Suprapubic skin (tissue), 4 donors: ENCODE measurements around the gene FZD4.

Source experiments
- EP300 ChIP-seq: sonication (generic); formaldehyde crosslinking; IDR thresholded peaks from one replicate; pipeline ENCODE4 v1.6.1; 2017; ENCODE audit warnings: antibody characterized with exemption
- POLR2A ChIP-seq, 2 donors: fragments of 450-650 bp; IDR thresholded peaks; one replicate each; pipeline ENCODE4 v1.6.1; 2017; ENCODE audit warnings: antibody characterized with exemption in 2 of 2, mild to moderate bottlenecking in 2 of 2, moderate library complexity in 2 of 2
- POLR2AphosphoS5 ChIP-seq, 3 donors: sonication (generic); formaldehyde crosslinking; IDR thresholded peaks; one replicate each; pipeline ENCODE4 v1.6.1; 2017; ENCODE audit warnings: antibody characterized with exemption in 3 of 3
- TF ChIP-seq, protein P1 (sequence below), 2 donors: fragments of 200-600 bp in 1 of 2; fragments of 450-650 bp in 1 of 2; sonication (generic) in 1 of 2; IDR thresholded peaks; one replicate each; pipeline ENCODE4 v1.5.1; 2016 to 2019; ENCODE audit warnings: antibody characterized with exemption in 2 of 2, mild to moderate bottlenecking in 1 of 2, moderate library complexity in 1 of 2

DNA sequence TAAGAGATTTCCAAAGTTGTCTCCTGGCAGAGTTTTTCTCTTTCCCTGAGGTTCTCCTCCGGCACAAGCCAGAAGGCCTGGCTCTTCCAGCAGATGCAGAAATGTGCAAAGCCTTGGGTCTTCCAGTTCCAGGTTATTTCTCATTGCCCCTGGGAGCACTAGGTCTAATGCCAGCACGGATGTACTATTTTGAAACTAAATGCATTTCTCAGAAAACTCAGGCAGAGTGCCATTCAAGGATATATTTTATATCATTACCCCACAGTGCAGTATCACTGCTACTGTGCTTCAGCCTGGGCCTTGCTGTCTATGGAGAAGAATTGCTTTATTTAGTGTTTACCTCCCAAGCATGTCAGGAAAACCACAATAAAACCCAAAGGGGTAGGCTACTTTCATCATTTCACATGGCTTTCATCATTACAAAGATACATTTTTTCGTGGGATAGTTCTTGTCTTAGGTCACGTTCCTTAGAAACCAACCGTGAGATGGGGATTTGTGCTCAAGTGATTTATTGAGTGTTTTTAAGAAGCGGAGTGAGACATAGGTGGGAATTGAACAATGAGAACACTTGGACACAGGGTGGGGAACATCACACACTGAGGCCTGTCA is 22.4 kb upstream of the FZD4 start:
- TF ChIP-seq, protein P1, sequence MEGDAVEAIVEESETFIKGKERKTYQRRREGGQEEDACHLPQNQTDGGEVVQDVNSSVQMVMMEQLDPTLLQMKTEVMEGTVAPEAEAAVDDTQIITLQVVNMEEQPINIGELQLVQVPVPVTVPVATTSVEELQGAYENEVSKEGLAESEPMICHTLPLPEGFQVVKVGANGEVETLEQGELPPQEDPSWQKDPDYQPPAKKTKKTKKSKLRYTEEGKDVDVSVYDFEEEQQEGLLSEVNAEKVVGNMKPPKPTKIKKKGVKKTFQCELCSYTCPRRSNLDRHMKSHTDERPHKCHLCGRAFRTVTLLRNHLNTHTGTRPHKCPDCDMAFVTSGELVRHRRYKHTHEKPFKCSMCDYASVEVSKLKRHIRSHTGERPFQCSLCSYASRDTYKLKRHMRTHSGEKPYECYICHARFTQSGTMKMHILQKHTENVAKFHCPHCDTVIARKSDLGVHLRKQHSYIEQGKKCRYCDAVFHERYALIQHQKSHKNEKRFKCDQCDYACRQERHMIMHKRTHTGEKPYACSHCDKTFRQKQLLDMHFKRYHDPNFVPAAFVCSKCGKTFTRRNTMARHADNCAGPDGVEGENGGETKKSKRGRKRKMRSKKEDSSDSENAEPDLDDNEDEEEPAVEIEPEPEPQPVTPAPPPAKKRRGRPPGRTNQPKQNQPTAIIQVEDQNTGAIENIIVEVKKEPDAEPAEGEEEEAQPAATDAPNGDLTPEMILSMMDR (IDR thresholded peaks at IDR 0.05) = no peak
- no peak for TF ChIP-seq EP300
- TF ChIP-seq POLR2AphosphoS5 (IDR thresholded peaks at IDR 0.05) = no peak
- no peak for TF ChIP-seq POLR2A (IDR thresholded peaks at IDR 0.05)
